HepG2 (cell line): ENCODE data around the gene CSNK1D. TPM values are rescaled to one million over a fixed set of nuclear protein-coding genes. Genes with fewer than 3 reads are reported as not detected.

Experiments
- BATF2 ChIP-seq: sonication (generic); formaldehyde crosslinking; IDR thresholded peaks from 2 replicates; pipeline ENCODE4 v1.8.0; 2022; ENCODE audit warnings: mild to moderate bottlenecking, missing genetic modification reagents, moderate library complexity
- CCDC6 ChIP-seq: sonication (generic); formaldehyde crosslinking; IDR thresholded peaks from 2 replicates; pipeline ENCODE4 v1.8.1; 2022; ENCODE audit warnings: mild to moderate bottlenecking, missing genetic modification reagents, moderate library complexity
- FOXP4 ChIP-seq: sonication (generic); formaldehyde crosslinking; IDR thresholded peaks from 2 replicates; pipeline ENCODE4 v1.4.0; 2020; ENCODE audit warnings: missing genetic modification reagents
- KDM6A ChIP-seq: IDR thresholded peaks from 2 replicates; pipeline ENCODE4 v1.6.1; 2016; ENCODE audit warnings: low read depth
- NPAS2 ChIP-seq: sonication (generic); formaldehyde crosslinking; IDR thresholded peaks from 2 replicates; pipeline ENCODE4 v1.8.0; 2022; ENCODE audit warnings: mild to moderate bottlenecking, missing genetic modification reagents, borderline replicate concordance
- PAWR ChIP-seq: sonication (generic); formaldehyde crosslinking; IDR thresholded peaks from 2 replicates; pipeline ENCODE4 v1.4.0; 2020; ENCODE audit warnings: missing genetic modification reagents, mild to moderate bottlenecking, borderline replicate concordance
- PBX3 ChIP-seq: sonication (generic); formaldehyde crosslinking; IDR thresholded peaks from 2 replicates; pipeline ENCODE4 v1.8.1; 2023; ENCODE audit warnings: missing genetic modification reagents, inconsistent platforms, borderline replicate concordance
- POLR2AphosphoS5 ChIP-seq: IDR thresholded peaks from 2 replicates; pipeline ENCODE4 v1.6.1; 2012; ENCODE audit warnings: low read depth, low read length
- PRDM4 ChIP-seq: sonication (generic); formaldehyde crosslinking; IDR thresholded peaks from 2 replicates; pipeline ENCODE4 v1.9.0; 2021; ENCODE audit warnings: missing genetic modification reagents, borderline replicate concordance
- PRPF4 ChIP-seq: fragments of 200-400 bp; formaldehyde crosslinking; IDR thresholded peaks from 2 replicates; pipeline ENCODE4 v1.6.1; 2016; ENCODE audit warnings: low read length, low read depth; ENCODE audit not compliant: poor library complexity, severe bottlenecking
- RFXANK ChIP-seq: IDR thresholded peaks from 2 replicates; pipeline ENCODE4 v1.6.1; 2016
- RNF219 ChIP-seq: sonication (generic); formaldehyde crosslinking; IDR thresholded peaks from 2 replicates; pipeline ENCODE4 v1.5.0; 2020; ENCODE audit warnings: mild to moderate bottlenecking, missing genetic modification reagents
- SCMH1 ChIP-seq: sonication (generic); formaldehyde crosslinking; IDR thresholded peaks from 2 replicates; pipeline ENCODE4 v1.9.0; 2021; ENCODE audit warnings: missing genetic modification reagents, mild to moderate bottlenecking, borderline replicate concordance
- ZBTB20 ChIP-seq: sonication (generic); formaldehyde crosslinking; IDR thresholded peaks from 2 replicates; pipeline ENCODE4 v1.8.1; 2023; ENCODE audit warnings: missing genetic modification reagents, low read depth, mild to moderate bottlenecking, borderline replicate concordance
- ZNF234 ChIP-seq: sonication (generic); formaldehyde crosslinking; conservative IDR thresholded peaks from 2 replicates; pipeline ENCODE4 v1.5.1; 2020; ENCODE audit warnings: mild to moderate bottlenecking, missing genetic modification reagents
- polyA plus RNA-seq, 8 experiments: library from polyadenylated mRNA; depleted of rRNA in 3 of 8; stranded (reverse) in 7 of 8; unstranded in 1 of 8; fragments of >200 nt; fragmentation: Illumina TruSeq in 4 of 8; extraction: Trizol in 4 of 8; gene quantifications; 2 replicates each; pipeline versions ENCODE4 v1.2.1 to v1.2.3, GENCODE V29; 2011 to 2016; ENCODE audit warnings: low read depth in 4 of 8, missing spikeins in 1 of 8, mixed read lengths in 1 of 8; ENCODE audit not compliant: insufficient read depth in 1 of 8
- total RNA-seq, 5 experiments: library from RNA; depleted of rRNA; stranded (reverse); fragments of >200 nt; fragmentation: Illumina TruSeq; extraction: Trizol; gene quantifications; 2 replicates each; pipeline ENCODE4 v1.2.3, GENCODE V29; 2016; ENCODE audit warnings: low read depth in 1 of 5
- TF ChIP-seq, protein P1 (sequence below): sonication (generic); formaldehyde crosslinking; IDR thresholded peaks from 2 replicates; pipeline ENCODE4 v1.5.1; 2020; ENCODE audit warnings: missing genetic modification reagents, mild to moderate bottlenecking, borderline replicate concordance
- TF ChIP-seq, protein P2 (sequence below): sonication (generic); formaldehyde crosslinking; IDR thresholded peaks from 2 replicates; pipeline ENCODE4 v1.4.0; 2020; ENCODE audit warnings: missing genetic modification reagents

Gene CSNK1D
- total and polyA plus RNA-seq, 2 of the 13 experiments (the other 11 are each of a cell fraction or from before 2014, with no cell fraction given): 31.5 to 128 TPM

GRCh38 chr17:82291582-82292250 is 18.2 kb upstream of the CSNK1D start (continued):
- TF ChIP-seq RFXANK (CRISPR knock-in tag): no peak
- TF ChIP-seq, protein P1, sequence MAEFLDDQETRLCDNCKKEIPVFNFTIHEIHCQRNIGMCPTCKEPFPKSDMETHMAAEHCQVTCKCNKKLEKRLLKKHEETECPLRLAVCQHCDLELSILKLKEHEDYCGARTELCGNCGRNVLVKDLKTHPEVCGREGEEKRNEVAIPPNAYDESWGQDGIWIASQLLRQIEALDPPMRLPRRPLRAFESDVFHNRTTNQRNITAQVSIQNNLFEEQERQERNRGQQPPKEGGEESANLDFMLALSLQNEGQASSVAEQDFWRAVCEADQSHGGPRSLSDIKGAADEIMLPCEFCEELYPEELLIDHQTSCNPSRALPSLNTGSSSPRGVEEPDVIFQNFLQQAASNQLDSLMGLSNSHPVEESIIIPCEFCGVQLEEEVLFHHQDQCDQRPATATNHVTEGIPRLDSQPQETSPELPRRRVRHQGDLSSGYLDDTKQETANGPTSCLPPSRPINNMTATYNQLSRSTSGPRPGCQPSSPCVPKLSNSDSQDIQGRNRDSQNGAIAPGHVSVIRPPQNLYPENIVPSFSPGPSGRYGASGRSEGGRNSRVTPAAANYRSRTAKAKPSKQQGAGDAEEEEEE (CRISPR knock-in tag): no peak
- no peak for TF ChIP-seq RNF219 (CRISPR knock-in tag)
- TF ChIP-seq, protein P2, sequence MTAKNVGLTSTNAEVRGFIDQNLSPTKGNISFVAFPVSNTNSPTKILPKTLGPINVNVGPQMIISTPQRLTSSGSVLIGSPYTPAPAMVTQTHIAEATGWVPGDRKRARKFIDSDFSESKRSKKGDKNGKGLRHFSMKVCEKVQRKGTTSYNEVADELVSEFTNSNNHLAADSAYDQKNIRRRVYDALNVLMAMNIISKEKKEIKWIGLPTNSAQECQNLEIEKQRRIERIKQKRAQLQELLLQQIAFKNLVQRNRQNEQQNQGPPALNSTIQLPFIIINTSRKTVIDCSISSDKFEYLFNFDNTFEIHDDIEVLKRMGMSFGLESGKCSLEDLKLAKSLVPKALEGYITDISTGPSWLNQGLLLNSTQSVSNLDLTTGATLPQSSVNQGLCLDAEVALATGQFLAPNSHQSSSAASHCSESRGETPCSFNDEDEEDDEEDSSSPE (CRISPR knock-in tag): no peak
- no peak for TF ChIP-seq SCMH1
- no peak for TF ChIP-seq NPAS2 (CRISPR knock-in tag)
- no peak for TF ChIP-seq PBX3 (CRISPR knock-in tag)
- TF ChIP-seq KDM6A: no peak
- TF ChIP-seq FOXP4 (CRISPR knock-in tag): no peak
- TF ChIP-seq CCDC6 (CRISPR knock-in tag): no peak
- TF ChIP-seq BATF2 (CRISPR knock-in tag): no peak
- no peak for TF ChIP-seq ZNF234
- TF ChIP-seq PAWR (CRISPR knock-in tag): no peak
- no peak for TF ChIP-seq PRDM4 (CRISPR knock-in tag)
- peak; percentile 79 for TF ChIP-seq PRPF4
- TF ChIP-seq ZBTB20 (CRISPR knock-in tag): peak; percentile 34; the same call in 1 of the 2 replicates
- TF ChIP-seq POLR2AphosphoS5: no peak
